HG03460 (cell line): Measurements from ENCODE around the gene ARSB.

Experiments
- ATAC-seq: cut with Tn5 transposase; IDR thresholded peaks from one replicate; pipeline ENCODE4 v1.9.1; 2021; ENCODE audit not compliant: unreplicated experiment

ARSB gene

GRCh38 chr5:78985116-78985724, at the start of gene ARSB:
Gene ARSB (minus strand): TSS chr5:78985310. CDS start chr5:78985248, 62 bp downstream.
- ATAC-seq, result peak; percentile 35

GRCh38 chr5:79032782-79033181, 47.7 kb upstream of the ARSB start:
- no peak for ATAC-seq

DNA sequence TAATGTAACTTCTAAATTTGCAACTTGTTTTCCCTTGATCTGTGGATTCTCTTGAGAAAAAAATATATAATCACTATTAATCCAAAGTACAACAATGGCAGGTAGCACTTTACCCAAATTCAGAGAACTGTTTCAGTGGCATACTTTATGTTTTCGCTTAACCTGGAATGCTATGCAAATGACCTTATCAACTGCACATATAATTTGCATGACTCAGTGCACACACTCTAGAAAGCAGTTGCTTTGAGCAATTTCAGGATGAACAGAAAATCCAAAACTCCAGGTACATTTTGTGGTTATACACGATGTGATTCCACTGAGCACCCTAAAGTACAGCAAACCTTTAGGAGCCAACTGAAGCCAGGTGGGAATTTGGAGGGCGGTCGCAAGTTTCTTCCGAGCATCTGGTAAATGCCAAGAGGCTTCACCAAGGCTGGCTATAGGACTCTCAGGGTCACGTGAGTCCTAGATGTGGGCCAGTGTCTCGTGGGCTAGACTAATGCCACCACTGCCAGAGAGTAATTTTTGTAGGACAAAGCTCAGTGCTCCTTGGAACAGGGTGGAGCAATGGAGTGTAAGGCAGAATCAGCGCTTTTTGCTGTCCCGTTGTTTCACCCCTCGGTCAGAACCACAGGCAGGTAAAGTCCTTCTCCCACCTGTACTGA, 47.1 kb upstream of the ARSB start:
- ATAC-seq, result no peak

DNA sequence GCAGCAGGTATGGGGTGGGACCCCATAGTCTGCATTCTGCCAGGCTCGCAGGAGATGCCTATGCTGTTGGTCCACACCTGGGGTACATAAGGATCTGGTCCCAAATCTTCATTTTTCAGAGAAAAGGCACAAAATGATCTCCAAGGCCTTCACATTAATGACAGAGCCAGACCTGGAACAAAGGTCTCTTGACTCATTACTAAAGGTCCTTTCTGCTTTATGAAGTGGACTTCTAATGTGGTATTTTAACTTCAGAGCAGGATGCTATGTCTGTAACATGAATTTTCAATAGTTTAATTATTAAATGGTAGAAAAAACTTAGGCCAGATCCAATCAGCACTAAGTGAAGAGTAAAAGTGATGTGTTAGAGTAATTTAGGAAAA, 46.4 kb upstream of the ARSB start:
- no peak for ATAC-seq

DNA sequence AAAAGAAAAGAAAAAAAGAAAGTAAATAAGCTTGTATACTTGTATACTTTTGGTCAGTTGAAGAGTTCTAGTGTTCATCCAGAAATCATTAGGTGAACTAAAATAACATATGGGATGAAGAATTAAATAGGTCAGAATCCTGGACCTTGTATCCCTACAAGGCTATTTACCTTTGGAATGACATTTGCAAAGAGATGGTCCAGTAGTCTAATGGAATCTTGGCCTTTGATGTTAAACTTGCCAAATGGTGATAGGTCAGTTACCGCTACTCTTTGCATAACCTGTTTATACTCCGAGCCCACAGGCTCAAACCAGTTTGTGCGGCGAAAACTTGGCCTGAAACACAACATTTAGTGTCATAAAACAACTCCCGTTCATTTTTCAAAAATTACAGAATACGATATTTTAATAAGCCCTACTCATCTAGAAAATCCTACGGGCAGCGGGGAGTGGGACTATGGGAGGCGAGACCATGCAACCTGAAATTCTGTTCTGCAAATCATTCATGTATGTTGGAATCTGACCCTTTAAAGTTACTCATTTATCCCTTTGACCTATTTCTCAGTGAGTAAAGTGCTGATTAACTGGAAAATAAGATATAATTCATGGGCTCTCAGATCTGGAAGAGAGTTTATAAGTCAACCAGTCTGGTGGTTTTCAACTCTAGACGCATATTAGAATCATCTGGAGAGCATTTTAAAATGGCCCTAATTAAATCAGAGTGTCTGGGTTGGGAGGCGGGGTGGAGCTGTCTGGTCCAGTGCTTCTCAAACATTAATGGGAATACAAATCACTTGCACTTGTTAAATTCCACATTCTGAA, 45.8 kb upstream of the ARSB start:
- ATAC-seq, result no peak

DNA sequence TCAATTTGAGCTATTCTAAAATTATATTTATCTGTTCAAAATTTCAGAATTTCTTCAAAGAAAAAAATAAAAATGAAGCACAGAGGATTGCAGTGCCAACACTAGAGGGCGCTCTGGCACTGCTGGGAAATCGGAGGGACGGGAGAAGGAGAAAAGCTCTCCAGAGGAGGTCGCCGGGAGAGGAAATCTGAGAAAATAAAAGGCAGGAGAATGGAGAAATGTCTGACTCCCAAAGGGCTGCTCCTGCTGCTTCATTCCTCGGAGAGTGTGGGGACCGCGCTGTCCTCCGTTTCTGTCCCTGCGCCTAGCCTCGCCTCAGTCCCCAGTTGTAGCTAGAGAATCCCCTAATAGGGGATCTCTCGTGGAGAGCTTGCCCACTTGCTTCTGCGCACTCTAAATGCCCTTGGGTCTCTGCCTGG, 40.0 kb upstream of the ARSB start:
- ATAC-seq, result no peak

GRCh38 chr5:79023947-79024346, 38.8 kb upstream of the ARSB start:
- no peak for ATAC-seq

DNA sequence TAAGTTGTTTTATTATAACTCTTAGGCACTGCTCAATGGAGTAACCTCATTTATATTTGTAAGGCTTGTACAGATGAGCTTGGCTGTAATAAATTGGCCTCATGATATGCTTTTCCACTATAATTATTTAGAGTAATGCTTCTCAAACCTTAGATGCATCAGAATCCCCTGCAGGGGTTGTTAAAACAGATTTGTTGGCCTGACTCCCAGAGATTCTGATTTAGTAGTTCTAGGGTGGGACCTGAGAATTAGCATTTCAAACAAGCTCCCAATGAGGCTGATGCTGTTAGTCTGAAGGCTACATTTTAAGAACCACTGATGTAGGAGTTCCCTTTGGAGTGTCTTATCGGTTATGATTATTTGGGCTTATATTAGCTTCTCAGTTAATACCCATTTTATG, 38.2 kb upstream of the ARSB start:
- ATAC-seq, result no peak

GRCh38 chr5:79022771-79023170, 37.7 kb upstream of the ARSB start:
- ATAC-seq, result no peak

- no peak for ATAC-seq
These were observed 36.6 kb upstream of the ARSB start for GRCh38 chr5:79021753-79022152.

- ATAC-seq, result no peak
These were observed 35.9 kb upstream of the ARSB start for GRCh38 chr5:79020861-79021561.

DNA sequence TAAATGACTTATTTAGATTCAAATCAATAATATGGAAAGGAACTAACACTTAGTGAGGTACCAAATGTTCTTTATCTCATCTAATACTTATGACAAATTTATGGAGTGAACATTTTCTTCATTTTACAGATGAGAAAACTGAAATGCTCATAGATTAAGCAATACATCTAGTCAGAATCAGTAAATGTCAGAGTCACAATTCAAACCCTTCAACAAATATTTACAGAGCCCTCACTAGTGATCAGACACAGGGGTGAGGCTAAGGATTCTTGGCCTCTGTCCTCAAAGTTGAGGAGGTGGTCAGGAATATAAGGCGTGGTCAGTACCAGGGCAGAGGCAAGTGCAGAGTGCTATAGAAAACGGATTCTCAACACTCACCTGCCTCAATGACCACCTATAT, 29.5 kb upstream of the ARSB start:
- ATAC-seq, result no peak

GRCh38 chr5:79011869-79012268, 26.8 kb upstream of the ARSB start:
- ATAC-seq, result no peak

- no peak for ATAC-seq
These were observed 26.2 kb upstream of the ARSB start for GRCh38 chr5:79011219-79011836.

- ATAC-seq, result no peak
These were observed 23.3 kb upstream of the ARSB start for GRCh38 chr5:79008362-79008761.

DNA sequence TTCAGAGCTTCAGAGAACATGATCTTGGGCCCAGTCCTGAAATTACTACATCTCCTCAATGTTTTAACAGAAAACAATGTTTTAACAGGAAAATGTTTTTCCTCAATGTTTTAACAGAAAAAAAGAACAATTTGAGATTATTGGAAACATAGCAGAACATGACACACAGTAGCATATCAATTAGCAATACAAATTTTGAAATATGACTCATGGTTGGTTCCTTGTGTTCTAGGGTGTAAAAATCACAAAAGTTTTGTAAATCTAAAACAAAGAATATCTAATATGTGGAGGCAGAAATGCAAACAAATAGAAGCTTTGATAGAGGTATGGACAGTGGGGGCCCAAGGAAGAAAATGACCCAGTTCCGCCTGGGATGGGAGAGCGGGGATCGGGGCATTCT, 22.8 kb upstream of the ARSB start:
- no peak for ATAC-seq

- ATAC-seq, result no peak
These were observed 21.0 kb upstream of the ARSB start for GRCh38 chr5:79005936-79006631.

DNA sequence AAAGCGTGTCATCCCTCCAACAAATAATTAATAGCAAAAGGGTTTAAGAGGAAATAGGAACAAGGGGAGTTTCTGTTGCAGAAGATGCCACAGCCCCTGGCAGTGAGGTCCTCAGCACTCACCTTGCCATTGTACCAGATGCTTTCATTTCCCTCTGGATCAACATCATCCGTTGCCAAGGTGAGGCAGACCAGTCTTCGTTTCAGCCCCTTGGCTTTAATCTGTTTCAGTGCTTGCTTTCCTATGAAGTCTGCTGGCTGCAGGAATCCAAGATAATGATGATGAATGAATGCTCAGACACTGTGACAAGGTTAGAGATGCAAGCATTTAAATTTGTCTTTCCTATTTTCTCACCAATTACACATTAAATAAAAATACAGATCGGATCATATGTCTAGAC, 20.0 kb upstream of the ARSB start:
- ATAC-seq, result no peak

- ATAC-seq, result no peak
These were observed 17.3 kb upstream of the ARSB start for GRCh38 chr5:79002374-79002773.

DNA sequence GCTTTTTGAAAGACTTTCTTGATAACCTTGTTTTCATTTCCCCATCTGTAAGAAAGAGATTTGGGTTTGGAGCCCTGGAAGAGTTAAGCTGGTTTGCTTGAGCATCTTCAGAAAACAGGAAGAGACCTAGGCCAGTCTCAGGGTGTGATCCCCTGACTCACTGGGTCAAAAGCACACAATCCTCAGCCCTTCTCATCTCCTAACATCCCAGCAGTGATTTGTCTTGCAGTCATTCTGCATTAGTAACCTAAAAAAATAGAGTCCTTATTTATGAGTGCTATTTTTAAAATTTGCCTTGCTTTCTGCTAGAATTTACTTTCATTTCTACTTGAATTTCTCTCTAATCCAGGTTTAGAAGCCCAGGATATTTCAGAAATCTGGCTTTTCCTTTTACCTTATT, 16.4 kb upstream of the ARSB start:
- ATAC-seq, result no peak

GRCh38 chr5:78997090-78997489, 12.0 kb upstream of the ARSB start:
- ATAC-seq, result no peak
